Fibroblast of lung (primary cell): ENCODE measurements around the gene NEAT1.

Source experiments
- EZH2 ChIP-seq: IDR thresholded peaks from 2 replicates; pipeline ENCODE4 v1.5.1; 2012; ENCODE audit warnings: low read length, control low read depth, mild to moderate bottlenecking; ENCODE audit errors: missing control alignments
- TF ChIP-seq, protein P1 (sequence below), 2 donors: IDR thresholded peaks in 1 of 2; conservative IDR thresholded peaks in 1 of 2; 1 replicate in 1 of 2; 2 replicates in 1 of 2; pipeline ENCODE4 v1.5.1; 2011 to 2012; ENCODE audit warnings: low read length in 2 of 2, control low read depth in 1 of 2, inconsistent platforms in 1 of 2, low read depth in 1 of 2, mild to moderate bottlenecking in 1 of 2

- no peak for TF ChIP-seq EZH2
- TF ChIP-seq, protein P1, sequence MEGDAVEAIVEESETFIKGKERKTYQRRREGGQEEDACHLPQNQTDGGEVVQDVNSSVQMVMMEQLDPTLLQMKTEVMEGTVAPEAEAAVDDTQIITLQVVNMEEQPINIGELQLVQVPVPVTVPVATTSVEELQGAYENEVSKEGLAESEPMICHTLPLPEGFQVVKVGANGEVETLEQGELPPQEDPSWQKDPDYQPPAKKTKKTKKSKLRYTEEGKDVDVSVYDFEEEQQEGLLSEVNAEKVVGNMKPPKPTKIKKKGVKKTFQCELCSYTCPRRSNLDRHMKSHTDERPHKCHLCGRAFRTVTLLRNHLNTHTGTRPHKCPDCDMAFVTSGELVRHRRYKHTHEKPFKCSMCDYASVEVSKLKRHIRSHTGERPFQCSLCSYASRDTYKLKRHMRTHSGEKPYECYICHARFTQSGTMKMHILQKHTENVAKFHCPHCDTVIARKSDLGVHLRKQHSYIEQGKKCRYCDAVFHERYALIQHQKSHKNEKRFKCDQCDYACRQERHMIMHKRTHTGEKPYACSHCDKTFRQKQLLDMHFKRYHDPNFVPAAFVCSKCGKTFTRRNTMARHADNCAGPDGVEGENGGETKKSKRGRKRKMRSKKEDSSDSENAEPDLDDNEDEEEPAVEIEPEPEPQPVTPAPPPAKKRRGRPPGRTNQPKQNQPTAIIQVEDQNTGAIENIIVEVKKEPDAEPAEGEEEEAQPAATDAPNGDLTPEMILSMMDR (conservative IDR thresholded peaks at IDR 0.05 in 1 of 2, IDR thresholded peaks at IDR 0.05 in 1 of 2; ENCODE audit: low read depth in 1 of 2, low read length in 2 of 2): no peak
Measured at GRCh38 chr11:65412271-65413076, 10.1 kb upstream of the NEAT1 start.
